Activated naive CD4-positive, alpha-beta T cell treated with Interleukin-2 at 50 U/mL for 16 hours (primary cell): ENCODE measurements around the gene PTBP1.

Experiments used
- DNase-seq: peaks from one replicate; pipeline ENCODE4 v3.0.0-alpha.2; 2020

The PTBP1 gene

DNA sequence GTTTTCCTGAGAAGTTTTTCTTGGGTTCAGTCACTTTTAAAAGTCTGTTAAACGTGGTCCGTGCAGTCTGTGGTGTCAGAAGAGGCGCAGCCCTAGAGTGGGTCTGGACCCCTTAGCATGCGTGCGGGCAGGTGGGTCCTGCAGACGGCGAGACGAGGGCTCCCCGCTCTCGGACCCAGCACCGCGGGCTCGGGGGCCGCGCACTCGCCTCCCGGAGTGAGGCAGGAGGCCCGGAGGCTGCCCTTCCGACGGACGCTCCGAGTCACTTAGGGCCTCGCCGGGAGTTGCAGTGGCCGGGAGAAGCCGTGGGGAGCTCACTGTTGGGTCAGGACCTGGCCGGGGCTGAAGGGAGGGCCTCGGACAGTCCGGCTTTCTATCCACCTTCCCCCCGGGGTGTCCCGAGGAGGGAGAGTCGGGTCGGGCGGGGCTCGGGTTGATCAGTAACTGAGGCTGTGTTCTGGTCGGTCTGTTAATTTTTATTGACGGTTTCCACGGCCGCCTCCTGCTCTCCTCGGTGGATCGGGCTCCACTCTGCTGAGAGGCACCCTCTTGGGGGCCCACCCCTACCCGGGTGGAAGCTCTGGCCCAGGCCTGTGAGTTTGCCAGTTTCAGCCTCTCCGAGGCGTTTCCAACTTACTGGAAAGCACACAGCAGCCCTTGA is 1.3 kb downstream of the PTBP1 start:
- no peak for DNase-seq

DNA sequence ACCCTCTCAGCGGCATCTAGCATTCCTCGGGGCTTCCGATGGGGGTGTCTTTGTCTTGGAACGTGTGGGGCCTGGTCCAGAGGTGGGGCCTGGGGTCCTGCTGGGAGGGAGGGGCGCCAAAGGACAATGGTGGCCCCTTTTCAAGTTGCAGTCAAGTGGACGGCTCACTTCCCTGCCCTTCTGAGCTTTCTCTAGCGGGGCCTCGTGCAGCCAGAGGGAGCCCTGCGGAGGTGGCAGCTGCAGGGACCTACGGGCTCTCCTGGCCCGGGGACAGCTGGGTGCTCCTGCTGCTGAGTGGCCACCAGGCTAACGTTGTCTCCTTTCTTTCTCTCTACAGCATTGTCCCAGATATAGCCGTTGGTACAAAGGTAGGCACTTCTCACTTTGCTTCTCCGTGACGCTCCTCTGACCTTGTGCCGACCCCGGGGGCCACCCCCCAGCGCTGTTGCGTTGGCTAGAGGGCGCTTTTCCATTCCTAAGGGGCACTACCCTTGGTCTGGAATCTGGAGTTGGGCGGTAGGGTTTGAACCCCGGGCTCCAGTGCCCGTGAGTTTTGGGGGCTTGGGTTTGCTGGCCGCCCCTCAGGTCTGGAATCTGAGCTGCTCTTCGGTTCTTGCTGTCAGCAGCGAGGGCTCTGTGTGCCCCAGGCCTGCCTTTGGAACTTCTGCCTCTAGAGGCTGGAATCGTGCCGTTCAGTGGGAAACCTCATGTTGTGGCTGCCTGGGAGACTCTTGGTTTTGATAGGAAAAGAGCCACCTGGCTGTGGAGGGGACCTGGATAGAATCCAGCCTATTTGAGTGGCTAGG is 2.0 kb downstream of the PTBP1 start:
- DNase-seq, result peak; percentile 38

DNA sequence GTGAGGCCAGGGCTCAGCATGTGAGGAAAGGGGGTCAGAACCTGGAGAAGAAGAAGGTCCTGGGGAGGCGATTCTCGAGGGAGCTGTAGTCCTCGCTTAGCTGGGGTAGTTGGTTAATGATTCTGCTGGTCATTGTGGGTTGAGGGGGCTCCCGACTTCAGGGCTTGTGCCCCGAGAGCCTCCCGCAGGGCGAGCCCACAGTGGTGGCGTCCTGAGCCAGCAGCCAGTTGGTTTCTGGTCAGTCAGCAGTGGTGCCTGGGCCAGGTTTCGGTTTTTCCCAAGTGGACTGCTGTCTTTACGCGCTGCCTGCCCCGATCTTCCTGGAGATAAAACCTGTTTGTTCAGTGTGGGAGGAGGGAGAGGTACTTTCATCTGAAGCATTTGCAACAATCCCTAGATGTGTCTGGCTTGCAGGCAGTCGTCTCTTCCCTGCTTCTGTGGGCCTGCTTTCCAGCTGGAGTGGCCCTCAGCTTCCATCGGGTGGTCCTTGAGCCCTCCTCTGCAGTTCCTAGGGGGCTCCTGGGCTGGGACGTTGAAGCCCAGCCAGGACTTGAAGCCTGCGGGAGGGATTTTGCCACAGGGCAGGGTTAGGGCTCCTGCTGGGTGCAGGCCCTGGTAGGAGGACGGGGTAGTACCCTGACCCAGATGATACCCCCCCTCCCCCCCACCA is 3.2 kb downstream of the PTBP1 start:
- no peak for DNase-seq

DNA sequence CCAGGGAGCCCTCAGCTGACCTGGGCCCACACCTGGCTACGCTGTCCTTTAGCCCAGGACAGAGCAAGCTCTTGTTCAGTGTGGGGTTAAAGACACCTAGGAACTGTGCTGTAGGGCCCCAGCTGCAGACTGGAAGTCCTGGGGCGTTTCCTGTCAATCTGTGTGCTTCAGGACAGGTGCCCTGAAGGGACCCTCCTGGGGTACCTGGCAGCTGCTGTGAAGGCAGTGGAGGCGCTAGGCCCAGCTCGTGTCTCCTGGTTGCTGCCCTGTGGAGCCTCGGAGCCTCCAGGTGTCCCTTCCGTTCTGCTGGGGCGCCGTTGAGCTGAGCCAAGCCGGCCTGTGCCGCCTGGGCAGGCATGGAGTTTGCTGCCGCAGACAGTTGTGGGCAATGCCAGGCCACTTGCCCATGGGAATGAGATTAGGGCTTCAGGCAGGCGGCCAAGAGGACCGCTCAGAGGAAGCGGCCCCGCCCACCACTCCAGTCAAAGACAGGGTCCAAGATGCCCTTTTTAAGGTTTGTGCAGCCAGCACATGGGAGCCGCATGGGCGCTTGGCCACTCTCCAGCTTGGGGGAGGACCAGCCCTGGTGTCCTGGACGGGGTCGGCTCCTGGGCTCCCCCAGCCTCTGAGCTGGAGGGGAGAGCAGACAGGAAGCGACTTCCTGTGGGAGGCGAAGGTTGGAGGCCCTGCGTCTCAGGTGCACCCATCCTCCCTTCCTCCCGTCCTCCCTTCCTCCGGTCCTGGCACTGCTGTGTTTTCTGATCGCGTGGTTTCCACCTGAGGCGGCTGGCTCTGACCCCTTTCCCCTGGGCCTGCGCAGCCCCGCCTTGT is 4.0 kb downstream of the PTBP1 start:
- no peak for DNase-seq

DNA sequence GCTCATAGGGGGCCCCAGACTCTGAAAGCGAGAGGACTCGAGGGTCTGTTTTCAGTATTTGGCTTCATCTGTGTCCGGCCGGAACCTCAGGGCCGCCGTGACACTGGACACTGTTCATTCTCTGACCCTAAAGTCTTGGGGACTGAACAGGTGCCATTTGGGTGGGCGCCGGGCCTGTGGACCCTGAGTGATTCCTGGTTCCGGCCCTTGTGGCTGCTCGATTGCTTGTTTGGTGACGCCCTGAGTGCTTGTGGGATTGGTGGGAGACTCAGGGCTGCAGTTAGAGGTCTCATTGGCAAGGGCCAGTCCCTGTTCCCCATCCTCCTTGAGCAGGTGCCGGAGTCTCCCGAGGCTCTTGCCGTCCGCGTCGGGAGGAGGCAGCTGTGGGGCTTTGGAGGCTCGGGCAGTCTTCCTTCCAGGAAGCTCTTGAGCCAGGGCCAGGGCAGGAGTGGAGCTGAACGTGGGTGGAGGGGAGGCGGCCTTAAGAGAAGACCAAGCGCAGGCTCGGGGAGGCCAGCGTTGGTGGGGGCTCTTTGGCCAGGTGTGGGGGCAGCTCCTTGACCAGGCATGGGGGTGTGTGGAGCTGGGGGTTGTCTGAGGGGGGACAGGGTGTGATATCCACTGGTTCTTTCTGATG is 4.7 kb downstream of the PTBP1 start:
- DNase-seq, result no peak

DNA sequence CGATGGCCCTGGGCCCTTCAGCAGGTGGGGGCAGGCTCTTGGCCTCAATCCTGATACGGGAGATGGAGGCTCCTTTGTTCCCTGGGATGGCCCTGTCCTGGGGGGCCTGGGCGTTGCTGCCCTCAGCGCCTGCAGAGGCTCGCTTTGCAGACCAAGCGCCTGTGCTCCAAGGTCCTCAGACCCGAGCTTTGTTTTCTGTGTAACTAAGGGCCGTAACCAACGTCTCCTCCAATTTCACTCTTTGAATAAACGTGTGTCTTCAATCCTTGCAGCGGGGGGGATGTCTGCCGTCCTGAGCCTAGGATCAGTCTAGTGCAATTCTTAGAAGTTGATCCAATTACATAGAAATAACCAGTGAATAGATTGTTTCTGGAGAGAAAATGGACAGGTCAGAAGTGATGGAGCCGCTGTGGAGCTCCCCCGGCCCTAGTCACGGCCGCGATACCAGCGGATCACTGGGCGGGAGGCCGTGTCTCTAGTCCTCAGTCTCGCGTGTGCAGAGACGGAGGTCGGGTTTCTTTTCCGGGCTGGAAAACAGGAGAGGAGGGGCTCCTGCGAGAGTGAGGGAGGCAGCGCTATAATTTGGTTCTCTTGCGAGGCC is 5.3 kb downstream of the PTBP1 start:
- DNase-seq, result no peak

DNA sequence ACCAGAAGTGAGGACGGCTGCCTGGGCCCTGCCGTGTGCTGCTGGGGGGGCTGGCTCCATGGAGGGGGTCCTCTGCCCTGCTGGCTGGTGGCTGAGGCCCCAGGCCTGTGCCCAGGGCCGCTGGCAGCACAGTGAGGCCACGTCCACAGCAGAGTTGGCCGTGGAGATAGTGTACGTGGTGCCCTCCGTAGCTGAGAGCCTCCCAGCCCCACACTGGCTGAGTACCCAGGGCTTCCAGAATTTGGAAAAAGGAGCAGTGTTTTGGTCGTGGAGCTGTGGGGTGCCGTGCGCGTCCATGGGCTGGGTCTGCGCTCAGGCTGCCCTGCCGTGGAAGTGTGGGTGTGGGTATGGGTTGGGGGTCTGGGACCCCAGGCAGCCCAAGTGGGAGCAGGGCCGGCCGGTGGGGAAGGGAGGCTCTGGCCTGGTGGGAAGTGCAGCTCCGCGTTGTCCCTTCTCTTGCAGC is 5.9 kb downstream of the PTBP1 start:
- DNase-seq, result no peak

DNA sequence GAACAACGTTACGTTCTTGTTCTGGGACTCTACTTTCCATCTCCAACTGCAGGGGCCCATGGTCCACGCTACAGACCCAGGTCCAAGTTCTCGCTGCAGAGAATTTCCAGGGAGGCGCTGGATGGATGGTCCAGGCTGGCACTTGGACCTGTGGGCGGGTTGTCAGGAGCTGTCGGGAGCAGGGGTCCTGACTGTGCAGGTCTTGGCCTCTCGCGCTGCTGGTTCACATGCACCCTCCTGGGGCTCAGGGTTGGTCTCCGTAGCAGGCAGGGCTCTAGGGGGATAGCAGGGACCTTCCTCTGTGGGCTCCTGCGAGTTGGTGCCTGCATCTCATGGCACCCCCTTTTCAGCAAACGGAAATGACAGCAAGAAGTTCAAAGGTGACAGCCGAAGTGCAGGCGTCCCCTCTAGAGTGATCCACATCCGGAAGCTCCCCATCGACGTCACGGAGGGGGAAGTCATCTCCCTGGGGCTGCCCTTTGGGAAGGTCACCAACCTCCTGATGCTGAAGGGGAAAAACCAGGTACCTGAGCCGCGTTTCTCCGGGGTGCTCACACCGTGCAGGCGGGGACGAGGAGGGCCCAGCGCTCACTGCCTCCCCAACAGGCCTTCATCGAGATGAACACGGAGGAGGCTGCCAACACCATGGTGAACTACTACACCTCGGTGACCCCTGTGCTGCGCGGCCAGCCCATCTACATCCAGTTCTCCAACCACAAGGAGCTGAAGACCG is 6.6 kb downstream of the PTBP1 start:
- DNase-seq, result no peak

DNA sequence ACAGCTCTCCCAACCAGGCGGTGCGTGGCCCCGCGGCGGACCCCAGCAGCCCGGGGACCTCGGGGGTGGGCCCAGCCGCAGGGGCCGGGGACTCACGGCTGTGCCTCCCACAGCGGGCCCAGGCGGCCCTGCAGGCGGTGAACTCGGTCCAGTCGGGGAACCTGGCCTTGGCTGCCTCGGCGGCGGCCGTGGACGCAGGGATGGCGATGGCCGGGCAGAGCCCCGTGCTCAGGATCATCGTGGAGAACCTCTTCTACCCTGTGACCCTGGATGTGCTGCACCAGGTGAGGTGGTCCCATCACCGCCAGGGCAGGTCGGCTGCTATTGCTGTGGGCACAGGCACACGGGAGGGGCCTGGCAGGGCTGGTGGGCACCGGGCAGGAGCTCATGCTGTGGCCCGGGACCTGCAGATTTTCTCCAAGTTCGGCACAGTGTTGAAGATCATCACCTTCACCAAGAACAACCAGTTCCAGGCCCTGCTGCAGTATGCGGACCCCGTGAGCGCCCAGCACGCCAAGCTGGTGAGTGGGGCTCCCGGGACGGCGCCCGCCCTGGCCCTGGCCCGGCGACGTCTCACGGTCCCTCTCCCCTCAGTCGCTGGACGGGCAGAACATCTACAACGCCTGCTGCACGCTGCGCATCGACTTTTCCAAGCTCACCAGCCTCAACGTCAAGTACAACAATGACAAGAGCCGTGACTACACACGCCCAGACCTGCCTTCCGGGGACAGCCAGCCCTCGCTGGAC is 7.3 kb downstream of the PTBP1 start:
- DNase-seq, result no peak

DNA sequence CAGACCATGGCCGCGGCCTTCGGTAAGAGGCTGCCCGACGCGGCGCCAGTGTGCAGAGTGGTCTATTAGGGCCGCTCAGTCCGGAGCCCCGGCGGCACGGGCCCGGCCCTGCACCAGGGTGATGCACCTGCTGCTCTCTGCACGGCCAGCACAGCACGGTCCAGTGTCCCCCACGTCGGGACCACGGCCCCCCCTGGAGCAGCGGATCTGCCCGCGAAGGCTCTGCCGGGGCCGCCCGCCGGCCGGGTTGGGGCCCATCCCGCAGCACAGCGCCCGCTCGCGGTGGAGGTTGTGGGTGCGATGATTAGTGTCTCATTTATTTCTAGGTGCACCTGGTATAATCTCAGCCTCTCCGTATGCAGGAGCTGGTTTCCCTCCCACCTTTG is 7.9 kb downstream of the PTBP1 start:
- no peak for DNase-seq

DNA sequence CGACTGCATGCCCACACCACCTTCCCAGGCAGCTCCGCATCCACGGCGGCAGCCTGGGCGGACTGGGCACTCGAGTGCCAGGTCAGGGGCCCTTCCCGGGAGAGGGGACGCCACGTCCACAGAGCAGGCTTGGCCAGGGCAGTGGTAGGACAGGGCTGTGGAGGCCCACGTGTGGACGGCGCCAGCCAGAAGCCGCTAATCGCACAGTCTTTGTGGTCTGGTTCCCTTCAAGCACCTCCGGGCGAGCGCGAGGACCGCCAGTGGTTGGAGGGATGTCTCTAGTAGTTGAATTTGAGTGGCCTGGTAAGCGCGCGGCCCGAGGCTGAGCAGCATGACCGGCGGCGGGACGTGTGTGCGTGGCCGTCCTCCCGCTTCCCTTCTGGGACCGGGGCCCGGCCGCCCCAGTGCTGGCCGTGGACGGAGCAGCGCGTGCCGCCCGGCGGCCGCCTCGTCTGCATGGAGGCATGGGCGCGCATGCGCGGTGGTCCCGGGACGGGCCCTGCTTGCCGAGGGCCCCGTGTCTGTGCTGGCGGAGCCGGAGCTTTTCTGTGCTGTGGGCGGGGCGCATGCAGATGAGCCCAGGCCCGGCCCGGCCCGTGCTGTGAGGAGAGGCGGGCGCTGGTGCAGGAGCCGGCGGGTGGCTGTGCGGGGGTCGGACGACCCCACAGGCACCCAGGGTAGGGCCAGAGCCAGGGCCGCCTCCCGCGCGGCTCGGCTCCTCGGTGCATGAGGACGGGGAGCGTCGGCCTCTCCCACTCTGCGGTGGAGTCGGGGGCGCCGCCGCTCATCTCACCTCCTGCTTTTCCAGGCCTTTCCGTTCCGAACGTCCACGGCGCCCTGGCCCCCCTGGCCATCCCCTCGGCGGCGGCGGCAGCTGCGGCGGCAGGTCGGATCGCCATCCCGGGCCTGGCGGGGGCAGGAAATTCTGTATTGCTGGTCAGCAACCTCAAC is 8.6 kb downstream of the PTBP1 start:
- DNase-seq, result no peak

DNA sequence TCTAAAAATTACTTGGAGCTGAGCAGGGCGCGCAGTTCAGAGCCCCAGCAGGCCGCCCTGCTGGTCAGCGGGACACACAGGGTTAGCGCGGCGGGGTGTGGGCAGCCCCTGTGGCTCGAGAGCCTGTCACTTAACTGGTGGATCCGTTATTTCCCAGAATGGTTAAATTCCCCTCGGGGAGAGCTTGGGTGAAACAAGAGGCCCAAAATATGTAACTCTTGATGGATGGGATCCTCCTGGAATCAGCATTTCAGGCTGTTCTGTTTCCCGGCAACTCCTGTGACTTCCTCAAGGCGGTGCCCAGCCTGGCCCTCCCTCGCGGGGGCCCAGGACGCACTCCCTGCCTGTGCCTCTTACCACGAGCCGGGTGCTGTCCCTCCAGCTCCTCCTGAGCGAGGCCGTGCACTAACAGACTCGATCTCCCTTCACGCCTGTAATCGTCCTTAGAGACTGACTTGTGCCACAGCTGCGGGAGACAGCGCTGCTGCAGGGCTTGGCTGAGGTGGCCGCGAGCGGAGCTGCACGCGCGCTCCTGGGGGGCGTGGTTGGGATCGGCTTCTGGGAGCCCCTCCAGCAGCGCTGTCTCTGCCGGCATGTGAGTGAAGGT is 9.7 kb downstream of the PTBP1 start:
- no peak for DNase-seq

DNA sequence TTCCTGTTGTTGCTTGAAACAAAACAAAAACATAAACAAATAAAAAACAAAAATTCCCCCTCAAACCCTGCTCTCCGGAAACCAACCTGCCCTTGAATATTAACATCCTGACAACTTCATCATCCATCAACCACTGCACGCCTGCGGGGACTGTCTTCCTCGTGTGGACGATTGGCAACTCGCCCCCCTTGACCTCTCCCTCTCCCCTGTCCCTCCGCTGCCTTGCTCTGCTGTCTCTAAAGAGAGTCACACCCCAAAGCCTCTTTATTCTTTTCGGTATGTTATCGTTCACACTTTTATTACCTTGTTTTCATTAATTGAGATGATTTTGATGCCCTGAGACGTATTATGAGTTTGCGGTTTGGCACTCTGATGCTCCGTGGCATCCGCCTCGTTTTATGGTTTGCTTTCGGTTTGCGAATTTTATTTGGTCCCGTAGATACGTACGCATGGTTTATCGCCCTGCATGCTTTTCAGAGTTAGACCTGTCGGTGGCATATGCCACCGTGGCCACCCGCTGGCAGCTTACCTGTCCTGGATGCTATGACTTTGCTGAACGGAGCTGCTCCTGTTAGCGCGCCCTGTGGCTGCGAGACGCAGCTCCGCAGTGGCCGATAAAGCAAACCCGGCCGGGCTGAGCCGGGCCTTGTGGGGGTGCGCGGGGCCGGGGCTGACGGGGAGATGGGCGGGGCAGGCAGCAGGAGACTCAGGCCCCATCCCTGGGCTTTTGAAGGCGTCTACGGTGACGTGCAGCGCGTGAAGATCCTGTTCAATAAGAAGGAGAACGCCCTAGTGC is 10.6 kb downstream of the PTBP1 start:
- DNase-seq, result no peak

DNA sequence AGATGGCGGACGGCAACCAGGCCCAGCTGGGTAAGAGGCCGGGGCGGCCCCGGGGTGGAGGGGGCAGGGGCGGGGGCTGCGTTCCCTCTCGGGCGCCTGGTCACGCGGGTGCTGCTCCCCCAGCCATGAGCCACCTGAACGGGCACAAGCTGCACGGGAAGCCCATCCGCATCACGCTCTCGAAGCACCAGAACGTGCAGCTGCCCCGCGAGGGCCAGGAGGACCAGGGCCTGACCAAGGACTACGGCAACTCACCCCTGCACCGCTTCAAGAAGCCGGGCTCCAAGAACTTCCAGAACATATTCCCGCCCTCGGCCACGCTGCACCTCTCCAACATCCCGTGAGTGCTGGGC is 11.1 kb downstream of the PTBP1 start:
- DNase-seq, result no peak

DNA sequence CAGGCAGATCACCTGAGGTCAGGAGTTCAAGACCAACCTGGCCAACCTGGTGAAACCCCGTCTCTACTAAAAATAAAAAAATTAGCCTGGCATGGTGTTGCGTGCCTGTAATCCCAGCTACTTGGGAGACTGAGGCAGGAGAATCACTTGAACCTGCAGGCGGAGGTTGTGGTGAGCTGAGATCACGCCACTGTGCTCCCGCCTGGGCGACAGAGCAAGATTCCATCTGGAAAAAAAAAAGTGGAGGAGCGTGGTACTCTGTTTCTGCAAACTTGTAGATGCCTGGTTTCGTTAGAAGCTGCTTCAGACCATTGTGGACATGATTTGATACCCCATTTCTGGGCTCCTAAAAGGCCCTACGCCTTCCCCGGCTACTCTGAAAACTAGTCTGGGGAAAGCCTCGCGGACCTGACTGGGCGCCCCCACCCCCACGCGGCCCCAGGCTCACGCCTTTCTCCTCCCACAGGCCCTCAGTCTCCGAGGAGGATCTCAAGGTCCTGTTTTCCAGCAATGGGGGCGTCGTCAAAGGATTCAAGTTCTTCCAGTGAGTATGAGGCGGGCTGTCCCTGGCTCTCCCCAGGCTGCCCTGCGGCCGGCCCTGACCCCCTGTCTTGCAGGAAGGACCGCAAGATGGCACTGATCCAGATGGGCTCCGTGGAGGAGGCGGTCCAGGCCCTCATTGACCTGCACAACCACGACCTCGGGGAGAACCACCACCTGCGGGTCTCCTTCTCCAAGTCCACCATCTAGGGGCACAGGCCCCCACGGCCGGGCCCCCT is 13.0 kb downstream of the PTBP1 start:
- DNase-seq, result no peak

DNA sequence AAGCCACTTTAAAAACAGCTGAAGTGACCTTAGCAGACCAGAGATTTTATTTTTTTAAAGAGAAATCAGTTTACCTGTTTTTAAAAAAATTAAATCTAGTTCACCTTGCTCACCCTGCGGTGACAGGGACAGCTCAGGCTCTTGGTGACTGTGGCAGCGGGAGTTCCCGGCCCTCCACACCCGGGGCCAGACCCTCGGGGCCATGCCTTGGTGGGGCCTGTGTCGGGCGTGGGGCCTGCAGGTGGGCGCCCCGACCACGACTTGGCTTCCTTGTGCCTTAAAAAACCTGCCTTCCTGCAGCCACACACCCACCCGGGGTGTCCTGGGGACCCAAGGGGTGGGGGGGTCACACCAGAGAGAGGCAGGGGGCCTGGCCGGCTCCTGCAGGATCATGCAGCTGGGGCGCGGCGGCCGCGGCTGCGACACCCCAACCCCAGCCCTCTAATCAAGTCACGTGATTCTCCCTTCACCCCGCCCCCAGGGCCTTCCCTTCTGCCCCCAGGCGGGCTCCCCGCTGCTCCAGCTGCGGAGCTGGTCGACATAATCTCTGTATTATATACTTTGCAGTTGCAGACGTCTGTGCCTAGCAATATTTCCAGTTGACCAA is 13.7 kb downstream of the PTBP1 start:
- no peak for DNase-seq

DNA sequence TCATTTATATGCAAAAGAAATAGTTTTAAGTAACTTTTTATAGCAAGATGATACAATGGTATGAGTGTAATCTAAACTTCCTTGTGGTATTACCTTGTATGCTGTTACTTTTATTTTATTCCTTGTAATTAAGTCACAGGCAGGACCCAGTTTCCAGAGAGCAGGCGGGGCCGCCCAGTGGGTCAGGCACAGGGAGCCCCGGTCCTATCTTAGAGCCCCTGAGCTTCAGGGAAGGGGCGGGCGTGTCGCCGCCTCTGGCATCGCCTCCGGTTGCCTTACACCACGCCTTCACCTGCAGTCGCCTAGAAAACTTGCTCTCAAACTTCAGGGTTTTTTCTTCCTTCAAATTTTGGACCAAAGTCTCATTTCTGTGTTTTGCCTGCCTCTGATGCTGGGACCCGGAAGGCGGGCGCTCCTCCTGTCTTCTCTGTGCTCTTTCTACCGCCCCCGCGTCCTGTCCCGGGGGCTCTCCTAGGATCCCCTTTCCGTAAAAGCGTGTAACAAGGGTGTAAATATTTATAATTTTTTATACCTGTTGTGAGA is 14.3 kb downstream of the PTBP1 start:
- no peak for DNase-seq
